Left kidney (tissue), 1 donor: ENCODE data around the gene QRSL1. TPM values are rescaled to one million over a fixed set of nuclear protein-coding genes. Genes with fewer than 3 reads are reported as not detected.

ENCODE experiments used
- polyA plus RNA-seq: library from polyadenylated mRNA; unstranded; fragments of 120-200 nt; gene quantifications from one replicate; pipeline ENCODE4 v1.2.1, GENCODE V29; 2013; ENCODE audit not compliant: insufficient read length

The QRSL1 gene
- polyA plus RNA-seq, 1 donor: 25.9 TPM

Other genes with a start within 250 kb of the QRSL1 start
- 12.1 TPM for gene RTN4IP1, start 80 bp upstream of the QRSL1 start, polyA plus RNA-seq